Psoas muscle (tissue), 8 donors: ENCODE data around the gene PRPF6. TPM values are rescaled to one million over a fixed set of nuclear protein-coding genes. Genes with fewer than 3 reads are reported as not detected.
A peak's percentile ranks its signal among the peaks of the same experiment; 100 is the strongest.

Experiments used
- ATAC-seq, 4 donors: fragments of 200-7000 bp; cut with Tn5 transposase; one replicate each; pipeline ENCODE4 v1.9.1; 2020; ENCODE audit warnings: moderate library complexity in 3 of 4, mild to moderate bottlenecking in 2 of 4
- DNase-seq, 2 donors: peaks; one replicate each; pipeline ENCODE4 v3.0.0-alpha.2; 2020
- H3K27ac ChIP-seq: fragments of 200-600 bp; one replicate; pipeline ENCODE4 v1.8.0; 2022
- H3K27me3 ChIP-seq, 3 donors: fragments of 200-600 bp in 1 of 3; one replicate each; pipeline versions ENCODE4 v1.6.1 to v1.8.0; 2013 to 2022; ENCODE audit warnings: low read length in 2 of 3, mild to moderate bottlenecking in 2 of 3, moderate library complexity in 1 of 3; ENCODE audit not compliant: insufficient read depth in 3 of 3
- H3K36me3 ChIP-seq, 2 donors: fragments of 200-600 bp in 1 of 2; one replicate each; pipeline versions ENCODE4 v1.6.1 to v1.8.0; 2013 to 2022; ENCODE audit warnings: low read depth in 1 of 2, mild to moderate bottlenecking in 1 of 2, moderate library complexity in 1 of 2; ENCODE audit not compliant: insufficient read depth in 1 of 2
- H3K4me1 ChIP-seq: fragments of 200-600 bp; one replicate; pipeline ENCODE4 v1.8.0; 2022
- H3K4me3 ChIP-seq: fragments of 200-600 bp; one replicate; pipeline ENCODE4 v1.8.0; 2022; ENCODE audit warnings: mild to moderate bottlenecking
- H3K9me3 ChIP-seq: fragments of 200-600 bp; one replicate; pipeline ENCODE4 v1.8.0; 2022
- WGBS, 3 donors: extraction: QIAGEN DNeasy Blood & Tissue Kit; methylation state at CpG; one replicate each; pipeline versions ENCODE4 v1.1.6 to v1.1.7; 2013; 5-methylcytosine and 5-hydroxymethylcytosine counted together
- intact Hi-C, 2 donors: fragments of 100-400 bp; cut with DNase I; formaldehyde crosslinking; loops; one replicate each; pipeline versions ENCODE4 v1.11.0 to v1.14.2; 2022
- polyA plus RNA-seq, 3 donors: library from polyadenylated mRNA; stranded (reverse); fragments of 200-250 nt; gene quantifications; one replicate each; pipeline ENCODE4 v1.2.3, GENCODE V29; 2013
- total RNA-seq, 4 donors: library from RNA; stranded (reverse); fragmentation: NEBNext Ultra II Directional in 2 of 4; extraction: Animal tissue kit (Norgen Biotek cat#: 25700) in 2 of 4; gene quantifications; one replicate each; pipeline versions ENCODE4 v1.2.1 to v1.2.4, GENCODE V29; 2021 to 2023
- TF ChIP-seq, protein P1 (sequence below): fragments of 200-600 bp; IDR thresholded peaks from one replicate; pipeline ENCODE4 v1.8.0; 2022; ENCODE audit warnings: antibody characterized with exemption
- donor health status: healthy with polysubstance abuse.
- donor health status: DM: no; HTN: no; CAD: no; lungs with moderate emphysema.
- donor health status: Bipolar disorder and iron deficiency.
- donor health status: healthy.
- donor health status: DM: yes; HTN: yes; CAD: no.
- donor health status: DM: no; HTN: no; CAD: no.
- donor health status: DM: no; HTN: no; CAD: no.
- donor health status: DM: yes; HTN: yes; CAD: no.

The PRPF6 gene
- total and polyA plus RNA-seq, 7 donors = 38.8 to 75.4 (median 56.8) TPM

DNA sequence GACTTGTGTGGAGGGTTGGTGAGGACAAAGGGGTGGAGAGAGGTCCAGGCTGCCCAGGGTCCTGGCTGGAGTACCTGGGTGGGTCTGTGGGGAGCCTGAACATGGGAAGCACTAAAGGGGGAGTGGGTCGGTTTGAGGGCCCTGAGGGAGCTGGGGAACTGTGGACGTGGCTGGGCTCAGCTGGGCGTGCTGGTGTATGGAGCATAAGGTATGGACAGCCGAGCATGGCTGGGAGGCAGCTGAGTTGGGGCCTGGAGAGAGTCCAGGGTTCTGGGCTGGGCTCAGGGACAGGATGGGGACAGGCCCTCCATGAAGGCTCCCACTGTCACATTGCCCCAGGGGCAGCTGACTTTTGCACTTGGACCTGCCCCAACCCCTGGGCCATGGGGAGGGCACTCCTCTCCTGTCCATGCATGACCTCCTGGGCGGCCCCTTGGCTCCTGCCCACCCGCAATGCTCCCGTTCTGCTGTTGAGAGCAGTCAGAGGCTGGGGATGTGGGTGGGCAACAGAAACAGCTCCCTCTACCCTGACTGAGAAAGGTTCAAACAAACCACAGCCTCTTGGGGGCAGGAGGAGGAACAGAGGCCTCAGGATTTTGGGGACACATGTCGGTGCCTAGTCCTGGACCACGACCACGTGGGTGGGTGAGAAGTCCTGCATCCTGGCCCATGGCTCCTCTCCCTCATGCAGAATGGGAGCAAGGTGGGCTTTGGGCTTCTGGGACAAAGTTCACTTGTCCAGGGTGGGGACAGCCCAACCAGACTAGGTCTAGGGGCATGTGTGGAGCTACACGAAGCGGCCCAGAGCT, 59.5 kb downstream of the PRPF6 start:
- no peak for DNase-seq
- no peak overlapping the region for H3K27ac ChIP-seq

DNA sequence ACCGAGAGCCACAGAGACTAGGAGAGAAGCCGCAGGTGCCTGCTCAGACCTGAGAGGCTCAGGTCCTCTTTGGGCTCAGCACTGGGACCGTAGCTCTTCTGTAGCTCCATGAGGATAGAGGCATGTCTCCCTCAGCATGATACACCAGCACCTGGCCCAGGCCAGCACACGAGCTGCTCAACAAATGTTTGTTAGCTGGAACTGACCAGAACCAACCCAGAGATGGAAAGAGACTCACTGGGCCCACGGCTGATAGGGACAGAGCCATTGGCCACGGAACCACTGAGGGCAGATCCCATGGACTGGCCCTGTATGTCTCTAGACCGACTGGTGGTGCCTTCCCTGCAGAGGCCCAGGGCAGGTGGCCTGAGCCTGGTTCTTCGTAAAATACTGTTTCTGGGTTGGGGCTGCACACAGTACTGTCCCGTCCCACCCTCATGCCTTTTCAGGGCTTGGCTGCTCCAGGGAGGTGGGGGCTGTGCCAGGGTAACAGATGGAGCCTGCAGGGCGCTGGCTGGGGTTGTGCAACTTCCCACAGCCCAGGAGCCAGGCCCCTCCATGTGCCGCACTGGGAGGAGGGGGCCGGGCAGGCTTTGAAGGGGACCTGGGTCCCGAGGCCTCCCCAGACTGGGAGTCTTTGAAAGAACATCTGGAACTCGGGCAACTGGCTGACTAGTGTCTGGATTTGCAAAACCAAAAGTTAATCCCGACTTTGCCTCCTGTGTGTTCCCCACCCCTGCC, 60.3 kb downstream of the PRPF6 start:
- Histone ChIP-seq H3K9me3 (no peaks in the 10 kb centered on the region), H3K4me1 (peaks cover 10% of the 10 kb centered on the region), H3K36me3 (no peaks in the 10 kb centered on the region), H3K27me3 (peaks cover 0 to 89% (median 25%) of the 10 kb centered on the region in 3 donors), H3K27ac (no peak overlapping the region), H3K4me3 (peak overlapping the region; percentile 58)
- WGBS, 3 donors = 23 to 30% (median 25%) methylated on average over 15 of the region's 15 CpGs
- no peak for DNase-seq
- intact Hi-C loops = no loop called here
- TF ChIP-seq, protein P1, sequence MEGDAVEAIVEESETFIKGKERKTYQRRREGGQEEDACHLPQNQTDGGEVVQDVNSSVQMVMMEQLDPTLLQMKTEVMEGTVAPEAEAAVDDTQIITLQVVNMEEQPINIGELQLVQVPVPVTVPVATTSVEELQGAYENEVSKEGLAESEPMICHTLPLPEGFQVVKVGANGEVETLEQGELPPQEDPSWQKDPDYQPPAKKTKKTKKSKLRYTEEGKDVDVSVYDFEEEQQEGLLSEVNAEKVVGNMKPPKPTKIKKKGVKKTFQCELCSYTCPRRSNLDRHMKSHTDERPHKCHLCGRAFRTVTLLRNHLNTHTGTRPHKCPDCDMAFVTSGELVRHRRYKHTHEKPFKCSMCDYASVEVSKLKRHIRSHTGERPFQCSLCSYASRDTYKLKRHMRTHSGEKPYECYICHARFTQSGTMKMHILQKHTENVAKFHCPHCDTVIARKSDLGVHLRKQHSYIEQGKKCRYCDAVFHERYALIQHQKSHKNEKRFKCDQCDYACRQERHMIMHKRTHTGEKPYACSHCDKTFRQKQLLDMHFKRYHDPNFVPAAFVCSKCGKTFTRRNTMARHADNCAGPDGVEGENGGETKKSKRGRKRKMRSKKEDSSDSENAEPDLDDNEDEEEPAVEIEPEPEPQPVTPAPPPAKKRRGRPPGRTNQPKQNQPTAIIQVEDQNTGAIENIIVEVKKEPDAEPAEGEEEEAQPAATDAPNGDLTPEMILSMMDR = no peak
- ATAC-seq = no peak

More for the DNA sequence above, 59.5 kb downstream of the PRPF6 start:
- intact Hi-C loops = no loop called here
- peaks cover 10% of the 10 kb centered on the region for H3K4me1 ChIP-seq
- H3K4me3 ChIP-seq = no peak overlapping the region
- H3K27me3 ChIP-seq = peaks cover 0 to 82% (median 21%) of the 10 kb centered on the region in 3 donors
- no peak for ATAC-seq
- H3K36me3 ChIP-seq = peaks cover 0 to 1% of the 10 kb centered on the region in 2 donors
- 53 to 66% (median 56%) methylated on average over 12 of the region's 12 CpGs for WGBS, 3 donors
- TF ChIP-seq, protein P1 = no peak
- H3K9me3 ChIP-seq = no peaks in the 10 kb centered on the region

DNA sequence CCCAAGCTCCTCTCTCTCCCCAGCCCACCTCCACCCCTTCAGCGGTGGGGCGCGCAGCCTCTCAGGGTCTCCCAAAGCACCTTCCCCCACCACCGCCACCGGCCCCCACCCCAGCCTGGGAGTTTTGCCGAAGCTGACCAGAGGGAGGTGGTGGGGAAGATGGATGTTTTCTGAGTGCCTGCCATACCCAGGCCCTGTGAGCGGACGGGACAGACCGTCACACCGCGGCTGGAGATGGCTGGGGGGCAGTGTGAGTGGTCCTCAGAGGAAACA, 60.8 kb downstream of the PRPF6 start:
- H3K27ac ChIP-seq = peak overlapping the region; percentile 61
- TF ChIP-seq, protein P1 = no peak
- peaks cover 10% of the 10 kb centered on the region for H3K4me1 ChIP-seq
- DNase-seq (no peak), ATAC-seq (no peak)
- H3K9me3 ChIP-seq = no peaks in the 10 kb centered on the region
- H3K4me3 ChIP-seq = peak overlapping the region; percentile 58
- intact Hi-C loops = no loop called here
- peaks cover 0 to 90% (median 27%) of the 10 kb centered on the region in 3 donors for H3K27me3 ChIP-seq
- H3K36me3 ChIP-seq = no peaks in the 10 kb centered on the region
- WGBS, 3 donors = 4 to 6% (median 5%) methylated on average over 11 of the region's 11 CpGs

DNA sequence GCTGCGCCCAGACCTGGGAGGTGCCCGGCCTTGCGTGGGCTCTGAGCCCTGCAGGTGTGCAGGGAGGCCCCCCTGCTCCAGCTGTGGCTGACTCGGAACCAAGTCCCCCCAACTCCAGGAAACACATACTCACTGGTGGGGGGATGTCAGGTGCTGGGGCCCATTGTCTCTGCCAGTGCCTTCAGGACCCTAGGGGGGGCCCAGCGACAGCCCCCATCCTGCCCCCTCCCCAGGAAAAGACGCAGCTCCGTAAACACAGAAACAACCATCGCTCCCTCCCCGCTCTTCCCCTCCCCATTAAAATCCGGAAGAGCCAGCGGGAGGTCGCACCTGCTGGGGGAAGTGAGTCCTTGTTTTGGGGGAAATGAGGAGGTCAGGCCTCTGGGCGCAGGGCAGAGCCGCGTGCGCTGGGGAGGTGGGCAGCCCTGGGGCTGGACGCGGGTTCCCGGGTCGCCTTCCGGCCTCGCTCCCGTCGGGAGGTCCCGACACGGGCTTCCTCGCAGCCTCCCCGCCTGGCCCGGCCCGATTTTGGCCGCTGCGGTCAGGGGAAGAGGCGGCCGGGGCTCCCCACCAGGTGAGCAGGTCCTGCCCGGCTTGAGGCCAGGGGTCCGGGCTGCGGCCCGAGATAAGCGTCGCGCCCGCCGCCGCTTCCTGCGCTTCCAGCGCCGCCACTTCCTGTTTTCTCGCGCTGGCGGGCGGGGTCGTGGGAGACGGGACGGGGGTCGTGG, 61.3 kb downstream of the PRPF6 start:
- ATAC-seq = no peak
- no peaks in the 10 kb centered on the region for H3K9me3 ChIP-seq
- peak overlapping the region; percentile 61 for H3K27ac ChIP-seq
- no peak for DNase-seq
- WGBS, 3 donors = 2% methylated on average over 41 to 55 of the region's 55 CpGs
- TF ChIP-seq, protein P1 = no peak
- peak overlapping the region; percentile 58 for H3K4me3 ChIP-seq
- H3K27me3 ChIP-seq = peaks cover 0 to 90% (median 28%) of the 10 kb centered on the region in 3 donors
- H3K4me1 ChIP-seq = peaks cover 10% of the 10 kb centered on the region
- H3K36me3 ChIP-seq = no peaks in the 10 kb centered on the region
- intact Hi-C loops = no loop called here
